ENCODE data around the gene CDKN1C.
A peak's percentile ranks its signal among the peaks of the same experiment; 100 is the strongest.

CDKN1C gene

DNA sequence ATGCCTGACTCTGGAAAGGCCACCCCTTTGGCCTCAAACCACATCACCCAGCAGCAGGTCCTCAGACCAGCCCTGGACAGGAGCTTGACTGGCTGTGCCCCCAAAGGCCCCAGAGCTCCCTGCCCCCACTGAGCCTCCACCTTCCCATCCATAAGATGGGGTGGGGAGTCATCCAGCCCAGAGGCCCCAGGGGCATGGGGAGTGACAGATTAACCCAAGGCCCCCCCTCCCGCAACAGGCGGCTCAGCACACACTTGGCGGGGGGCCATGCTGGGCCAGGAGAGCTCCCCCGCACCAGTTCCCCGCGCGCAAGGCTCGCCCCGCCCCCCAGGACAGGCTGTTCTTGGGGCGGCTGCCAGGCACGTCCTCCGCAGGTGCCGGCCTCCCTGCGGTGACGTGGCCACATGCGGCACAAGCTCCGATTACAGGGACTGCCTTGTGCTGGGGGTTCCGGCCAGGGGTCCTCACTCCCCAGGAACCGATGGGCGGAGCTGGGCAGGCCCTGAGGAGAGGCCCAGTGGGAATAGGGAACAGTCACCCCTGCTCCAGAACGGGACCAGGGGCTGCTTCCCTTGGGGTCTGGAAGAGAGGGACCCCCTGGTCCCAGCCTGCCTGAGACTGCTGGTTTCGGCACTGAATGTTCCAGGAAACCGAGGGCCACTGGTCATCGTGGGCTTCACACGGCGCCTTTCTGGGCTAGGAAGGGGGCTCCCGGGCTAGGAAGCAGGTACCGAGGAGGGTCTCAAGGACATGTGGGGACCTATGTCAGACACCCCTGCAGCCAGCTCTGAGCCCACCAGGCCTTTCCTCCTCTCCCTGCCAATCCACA is 5.1 kb upstream of the CDKN1C start:
- ATAC-seq = no peak
- no peak for DNase-seq

GRCh38 chr11:2889362-2890273 is 4.0 kb upstream of the CDKN1C start:
- ATAC-seq = no peak

DNA sequence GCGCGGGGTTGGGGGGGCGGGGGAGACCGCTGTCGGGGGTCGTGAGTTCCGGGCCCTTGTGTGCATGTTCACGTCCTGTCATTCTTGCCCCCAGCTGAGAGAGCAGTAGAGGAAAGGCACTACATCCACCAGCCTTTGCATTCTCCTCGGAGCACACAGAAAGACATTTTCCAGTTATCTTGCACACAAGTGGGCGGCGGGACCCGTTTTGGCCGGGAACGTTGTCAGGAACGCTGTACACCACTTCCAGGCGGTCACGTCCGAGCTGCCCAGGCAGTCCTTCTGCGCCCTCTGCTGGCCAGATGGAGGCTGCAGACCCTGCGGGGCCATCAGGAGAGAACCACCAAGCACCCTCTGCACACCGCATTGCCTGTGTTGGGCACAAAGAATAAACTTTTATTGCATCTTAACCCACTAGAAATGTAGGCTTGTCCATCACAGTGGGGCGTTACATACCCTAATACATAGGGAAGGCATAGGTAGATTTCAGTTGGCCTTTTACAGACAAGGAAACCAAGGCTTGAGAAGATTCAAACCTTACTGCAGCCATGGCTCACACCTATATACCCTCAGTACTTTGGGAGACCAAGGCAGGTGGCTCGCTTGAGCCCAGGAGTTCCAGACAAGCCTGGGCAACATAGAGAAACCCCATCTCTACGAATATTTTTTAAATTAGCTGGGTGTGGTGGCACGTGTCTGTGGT is 2.8 kb upstream of the CDKN1C start:
- ATAC-seq (peak; percentile 44), DNase-seq (peak; percentile 94)

More at GRCh38 chr11:2889362-2890273, 4.0 kb upstream of the CDKN1C start:
- no peak for DNase-seq

GRCh38 chr11:2887515-2888195 is 2.1 kb upstream of the CDKN1C start:
- ATAC-seq = no peak
- DNase-seq = no peak

GRCh38 chr11:2886936-2887335 is 1.4 kb upstream of the CDKN1C start:
- DNase-seq = no peak
- ATAC-seq = no peak

- ATAC-seq (no peak), DNase-seq (no peak)
Measured at GRCh38 chr11:2886191-2886894, 768 bp upstream of the CDKN1C start.

DNA sequence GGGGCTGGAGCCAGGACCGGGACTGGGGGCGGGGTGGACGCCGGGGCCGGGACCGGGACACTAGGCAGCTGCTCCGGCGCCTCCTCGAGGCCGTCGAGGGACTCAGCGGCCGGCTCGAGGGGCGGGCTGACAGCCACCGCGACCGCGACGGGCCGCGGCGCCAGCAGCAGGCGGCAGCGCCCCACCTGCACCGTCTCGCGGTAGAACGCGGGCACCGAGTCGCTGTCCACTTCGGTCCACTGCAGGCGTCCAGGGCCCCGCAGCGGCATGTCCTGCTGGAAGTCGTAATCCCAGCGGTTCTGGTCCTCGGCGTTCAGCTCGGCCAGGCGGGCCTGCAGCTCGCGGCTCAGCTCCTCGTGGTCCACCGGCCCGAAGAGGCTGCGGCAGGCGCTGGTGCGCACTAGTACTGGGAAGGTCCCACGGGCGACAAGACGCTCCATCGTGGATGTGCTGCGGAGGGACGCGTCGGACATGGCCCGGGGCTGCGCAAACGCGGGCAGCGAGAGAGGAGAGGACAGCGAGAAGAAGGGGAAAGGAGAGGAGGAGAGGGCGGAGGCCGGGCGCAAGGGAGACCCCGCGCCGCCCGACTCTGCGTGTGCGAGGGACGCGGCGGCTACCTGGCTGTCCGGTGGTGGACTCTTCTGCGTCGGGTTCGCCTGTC is 428 bp downstream of the CDKN1C start:
- DNase-seq (peak; percentile 53), ATAC-seq (no peak)

GRCh38 chr11:2883979-2884815 is 1.4 kb downstream of the CDKN1C start:
- no peak for ATAC-seq
- DNase-seq = no peak

- no peak for DNase-seq
- ATAC-seq = no peak
Measured at GRCh38 chr11:2883640-2883978, 2.0 kb downstream of the CDKN1C start.

DNA sequence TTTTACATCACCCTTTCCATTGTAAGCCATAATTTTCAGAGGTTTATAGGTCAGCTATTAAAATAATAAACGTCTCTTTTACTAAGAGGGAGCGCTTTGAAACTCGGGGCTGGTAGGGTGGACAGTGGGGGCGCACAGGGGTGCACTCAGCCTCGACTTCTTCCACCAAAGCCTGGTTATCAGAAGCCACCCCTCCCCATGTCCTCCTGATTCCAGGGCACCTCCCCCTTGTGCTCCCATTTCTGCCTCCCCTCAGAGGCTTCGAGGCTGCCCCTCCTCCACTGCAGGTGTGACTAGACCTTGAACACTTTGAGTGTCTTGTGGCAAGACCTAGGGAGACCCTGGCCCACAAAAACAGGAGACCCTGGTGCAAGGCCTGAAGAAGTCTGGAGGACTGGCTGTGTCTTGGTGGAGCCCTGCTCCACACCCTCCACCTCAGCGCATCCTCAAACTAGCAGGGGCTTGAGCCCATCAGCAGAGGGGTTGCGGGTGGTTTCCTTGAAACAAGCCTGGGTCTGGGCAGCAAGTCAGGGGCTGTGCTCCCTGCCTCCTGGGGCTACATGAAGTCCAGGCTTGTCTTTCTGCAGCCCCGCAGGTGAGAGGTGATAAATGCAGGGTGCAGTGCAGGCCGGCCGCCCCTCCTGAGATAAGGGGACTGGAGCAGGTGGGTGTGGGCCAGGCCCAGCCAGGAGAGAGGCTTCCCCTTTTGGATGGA is 3.0 kb downstream of the CDKN1C start:
- ATAC-seq = no peak

DNA sequence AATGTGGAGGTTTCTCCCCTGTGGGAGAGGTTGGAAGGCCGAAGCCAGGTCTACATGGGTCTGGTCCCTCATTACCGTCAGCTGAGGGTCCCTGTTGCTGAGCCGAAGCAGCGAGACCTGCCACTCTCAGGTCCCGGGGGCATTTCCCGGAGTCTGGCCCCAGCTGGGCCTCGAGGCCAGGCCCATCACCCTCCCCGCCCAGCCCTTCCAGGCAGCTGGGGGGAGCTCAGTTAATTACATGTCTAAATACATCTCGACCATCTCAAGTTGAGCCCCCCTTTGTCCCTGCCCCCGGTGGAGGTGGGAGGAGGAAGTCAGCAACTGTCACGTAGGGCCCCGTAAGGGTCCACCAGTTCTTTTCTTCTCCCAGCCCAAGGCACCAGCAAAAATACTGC is 3.6 kb downstream of the CDKN1C start:
- no peak for ATAC-seq
- DNase-seq = no peak

More for the DNA sequence above, 3.0 kb downstream of the CDKN1C start:
- DNase-seq = no peak

- DNase-seq (no peak), ATAC-seq (no peak)
Measured at GRCh38 chr11:2881076-2881980, 4.2 kb downstream of the CDKN1C start.

- ATAC-seq (no peak), DNase-seq (no peak)
Measured at GRCh38 chr11:2880646-2881045, 4.9 kb downstream of the CDKN1C start.

- DNase-seq (no peak), ATAC-seq (no peak)
Measured at GRCh38 chr11:2878782-2879181, 6.8 kb downstream of the CDKN1C start.

GRCh38 chr11:2877474-2877873 is 8.1 kb downstream of the CDKN1C start:
- DNase-seq (no peak), ATAC-seq (no peak)

DNA sequence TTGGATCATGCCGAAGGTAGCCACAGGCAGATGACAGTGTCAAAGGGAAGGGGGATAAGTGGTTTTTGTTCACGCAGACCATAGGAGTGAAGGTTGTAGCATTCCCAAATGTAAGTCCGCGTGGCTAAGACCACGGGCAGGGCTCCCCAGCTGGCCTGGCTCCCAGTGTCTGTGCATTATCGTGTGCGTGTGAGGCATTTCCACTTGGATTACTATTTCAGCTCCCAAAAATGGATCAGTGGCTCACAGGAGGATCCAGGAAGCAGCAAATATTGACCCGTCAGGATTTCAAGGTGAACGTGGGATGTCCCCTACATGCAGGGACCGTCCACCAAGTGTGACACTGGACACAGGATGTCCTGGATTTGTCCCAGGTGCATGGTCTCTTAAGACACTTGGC is 10.6 kb downstream of the CDKN1C start:
- ATAC-seq (no peak), DNase-seq (no peak)

GRCh38 chr11:2870969-2871680 is 14.4 kb downstream of the CDKN1C start:
- no peak for DNase-seq
- ATAC-seq = no peak

- DNase-seq (no peak), ATAC-seq (no peak)
Measured at GRCh38 chr11:2870460-2870859, 15.1 kb downstream of the CDKN1C start.

Measured in stimulated activated naive CD8-positive, alpha-beta T cell treated with anti-CD3 and anti-CD28 coated beads, Interleukin-15, Interleukin-2, amounts not matched to agents 100 U/mL and 50 U/mL, for 24 hours (primary cell).